ENCODE data around the gene SNX13. TPM values are rescaled to one million over a fixed set of nuclear protein-coding genes. Genes with fewer than 3 reads are reported as not detected.

SNX13 gene
- total and polyA plus RNA-seq, 2 of the 4 experiments (the other 2 are of a cell fraction) = 9.0 to 24.9 TPM

DNA sequence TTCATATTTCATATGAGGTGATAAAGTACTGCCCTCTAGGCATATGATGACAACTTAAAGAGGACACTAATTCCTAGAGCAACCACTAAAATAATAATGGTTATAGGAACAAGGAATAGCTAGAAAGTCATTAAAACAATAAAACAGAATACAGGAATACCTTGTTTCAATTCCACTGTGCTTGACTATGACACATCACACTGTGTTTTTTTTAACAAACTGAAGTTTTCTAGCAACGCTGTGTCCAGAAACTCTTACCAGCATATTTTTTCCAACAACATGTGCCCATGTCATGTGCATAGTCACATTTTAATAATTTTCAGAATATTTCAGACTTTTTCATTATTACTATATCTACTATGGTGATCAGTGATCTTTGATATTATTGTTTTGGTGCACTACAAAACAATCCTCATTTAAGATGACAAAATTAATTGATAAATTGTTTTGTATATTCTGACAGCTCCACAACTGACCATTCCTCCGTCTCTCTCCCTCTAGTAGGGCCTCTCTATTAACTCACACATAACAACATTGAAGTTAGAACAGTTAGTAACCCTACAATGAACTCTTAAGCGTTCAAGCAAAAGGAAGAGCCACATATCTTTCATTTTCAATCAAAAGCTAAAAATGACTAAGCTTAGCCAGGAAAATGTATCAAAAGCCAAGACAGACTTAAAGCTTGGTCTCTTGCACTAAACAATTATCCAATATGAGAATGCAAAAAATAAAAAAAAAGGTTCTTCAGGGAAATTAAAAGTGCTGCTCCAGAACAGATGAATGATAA lies 85.8 kb downstream of the SNX13 start:
- Histone ChIP-seq H3K79me1 (ENCODE audit: low read depth in 1 of 2, low read length in 2 of 2) (no peaks in the 10 kb centered on the region; a peak in 1 of 4 replicates), H3K4ac (ENCODE audit: low read depth, low read length) (no peak overlapping the region), H3K27me3 (ENCODE audit: control insufficient read depth, insufficient read depth, low read length) (no peaks in the 10 kb centered on the region), H4K5ac (ENCODE audit: low read depth, low read length) (no peak overlapping the region), H3K4me1 (ENCODE audit: control insufficient read depth, insufficient read depth, low read length) (peaks cover 2% of the 10 kb centered on the region; the same call in 1 of the 2 replicates), H3K14ac (replicated peaks; ENCODE audit: low read depth, low read length) (no peak overlapping the region), H3K4me3 (ENCODE audit: insufficient read depth, low read depth, low read length) (no peak overlapping the region), H2BK15ac (ENCODE audit: low read depth, low read length) (no peak overlapping the region), H2AFZ (replicated peaks; ENCODE audit: low read length, poor library complexity) (no peak overlapping the region), H3K36me3 (ENCODE audit: control insufficient read depth, insufficient read depth, low read length) (peaks cover 2% of the 10 kb centered on the region; the same call in 1 of the 2 replicates), H3K23ac (ENCODE audit: low read depth, low read length) (no peak overlapping the region), H4K20me1 (ENCODE audit: insufficient read depth, low read length) (no peaks in the 10 kb centered on the region), H2AK5ac (ENCODE audit: low read depth, low read length) (no peak overlapping the region), H2BK20ac (ENCODE audit: low read depth, low read length) (no peak overlapping the region), H4K8ac (ENCODE audit: low read depth in 2 of 2, low read length in 2 of 2) (no peak overlapping the region), H3K9ac (ENCODE audit: low read depth, low read length) (no peak overlapping the region), H2BK120ac (ENCODE audit: low read depth, low read length) (no peak overlapping the region), H2BK5ac (ENCODE audit: low read depth, low read length, poor library complexity, severe bottlenecking) (no peak overlapping the region), H2AK9ac (replicated peaks; ENCODE audit: low read depth, low read length, poor library complexity) (no peak overlapping the region), H3K18ac (ENCODE audit: low read depth, low read length) (no peak overlapping the region), H3K9me3 (ENCODE audit: control insufficient read depth, insufficient read depth, low read length) (peaks cover 3% of the 10 kb centered on the region), H3K27ac (ENCODE audit: insufficient read depth, low read length) (no peak overlapping the region), H4K91ac (ENCODE audit: insufficient read depth, low read depth, low read length) (no peak overlapping the region), H3K9me1 (ENCODE audit: insufficient read depth, low read length) (no peaks in the 10 kb centered on the region), H3K4me2 (ENCODE audit: low read depth, low read length) (no peak overlapping the region), H3K56ac (ENCODE audit: extremely low read depth, insufficient read depth, low read length) (no peak overlapping the region)
- no TSS peak for BruUV-seq (replicated peaks)
- ATAC-seq (ENCODE audit: low read depth) = no peak
- ChIA-PET CTCF (interaction anchor here (0.6 kb wide), 1 partner anchor 34 kb away, joined by 3 read pairs; no protein-coding TSS in a partner anchor), POLR2A (ENCODE audit: unreplicated experiment) (no interaction called here)
- no CpG with 5 or more reads among the region's 3 CpGs for WGBS, 2 experiments (ENCODE audit: extremely low coverage in 2 of 2, insufficient read length in 1 of 2)
- dilution Hi-C loops (cut with HindIII; ENCODE audit: low sequenced_read_pairs, unreplicated experiment) = no loop called here
- intact Hi-C loops (cut with micrococcal nuclease) = no loop called here
- in situ Hi-C loops (cut with MboI; ENCODE audit: low sequenced_read_pairs) = no loop called here
- DNase-seq = no peak
- TF ChIP-seq MAZ (IDR thresholded peaks at IDR 0.05; ENCODE audit: borderline replicate concordance, low read depth, low read length) (no peak), CHD1 (IDR thresholded peaks at IDR 0.05; ENCODE audit: low read depth, low read length) (no peak), CEBPB (IDR thresholded peaks at IDR 0.05; ENCODE audit: low read depth, low read length) (no peak), NFE2L2 (IDR thresholded peaks at IDR 0.05; ENCODE audit: low read depth, low read length) (no peak), RAD21 (IDR thresholded peaks at IDR 0.05; ENCODE audit: low read length) (no peak), FOS (IDR thresholded peaks at IDR 0.05; ENCODE audit: low read depth, low read length) (no peak), MAFK (IDR thresholded peaks at IDR 0.05; ENCODE audit: low read depth, low read length) (no peak), RCOR1 (IDR thresholded peaks at IDR 0.05; ENCODE audit: insufficient replicate concordance, low read length) (no peak), SMC3 (IDR thresholded peaks at IDR 0.05; ENCODE audit: low read depth, low read length) (no peak), RFX5 (IDR thresholded peaks at IDR 0.05; ENCODE audit: low read depth, low read length) (no peak), POLR2A (IDR thresholded peaks at IDR 0.05; ENCODE audit: low read depth, low read length) (no peak), MXI1 (IDR thresholded peaks at IDR 0.05; ENCODE audit: borderline replicate concordance, low read depth, low read length) (no peak)
- TF ChIP-seq, protein P1, sequence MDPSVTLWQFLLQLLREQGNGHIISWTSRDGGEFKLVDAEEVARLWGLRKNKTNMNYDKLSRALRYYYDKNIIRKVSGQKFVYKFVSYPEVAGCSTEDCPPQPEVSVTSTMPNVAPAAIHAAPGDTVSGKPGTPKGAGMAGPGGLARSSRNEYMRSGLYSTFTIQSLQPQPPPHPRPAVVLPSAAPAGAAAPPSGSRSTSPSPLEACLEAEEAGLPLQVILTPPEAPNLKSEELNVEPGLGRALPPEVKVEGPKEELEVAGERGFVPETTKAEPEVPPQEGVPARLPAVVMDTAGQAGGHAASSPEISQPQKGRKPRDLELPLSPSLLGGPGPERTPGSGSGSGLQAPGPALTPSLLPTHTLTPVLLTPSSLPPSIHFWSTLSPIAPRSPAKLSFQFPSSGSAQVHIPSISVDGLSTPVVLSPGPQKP (IDR thresholded peaks at IDR 0.05; ENCODE audit: borderline replicate concordance, low read depth, low read length) = no peak
- TF ChIP-seq, protein P2, sequence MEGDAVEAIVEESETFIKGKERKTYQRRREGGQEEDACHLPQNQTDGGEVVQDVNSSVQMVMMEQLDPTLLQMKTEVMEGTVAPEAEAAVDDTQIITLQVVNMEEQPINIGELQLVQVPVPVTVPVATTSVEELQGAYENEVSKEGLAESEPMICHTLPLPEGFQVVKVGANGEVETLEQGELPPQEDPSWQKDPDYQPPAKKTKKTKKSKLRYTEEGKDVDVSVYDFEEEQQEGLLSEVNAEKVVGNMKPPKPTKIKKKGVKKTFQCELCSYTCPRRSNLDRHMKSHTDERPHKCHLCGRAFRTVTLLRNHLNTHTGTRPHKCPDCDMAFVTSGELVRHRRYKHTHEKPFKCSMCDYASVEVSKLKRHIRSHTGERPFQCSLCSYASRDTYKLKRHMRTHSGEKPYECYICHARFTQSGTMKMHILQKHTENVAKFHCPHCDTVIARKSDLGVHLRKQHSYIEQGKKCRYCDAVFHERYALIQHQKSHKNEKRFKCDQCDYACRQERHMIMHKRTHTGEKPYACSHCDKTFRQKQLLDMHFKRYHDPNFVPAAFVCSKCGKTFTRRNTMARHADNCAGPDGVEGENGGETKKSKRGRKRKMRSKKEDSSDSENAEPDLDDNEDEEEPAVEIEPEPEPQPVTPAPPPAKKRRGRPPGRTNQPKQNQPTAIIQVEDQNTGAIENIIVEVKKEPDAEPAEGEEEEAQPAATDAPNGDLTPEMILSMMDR (conservative IDR thresholded peaks at IDR 0.05; ENCODE audit: low read depth, low read length) = no peak
- TF ChIP-seq, protein P3, sequence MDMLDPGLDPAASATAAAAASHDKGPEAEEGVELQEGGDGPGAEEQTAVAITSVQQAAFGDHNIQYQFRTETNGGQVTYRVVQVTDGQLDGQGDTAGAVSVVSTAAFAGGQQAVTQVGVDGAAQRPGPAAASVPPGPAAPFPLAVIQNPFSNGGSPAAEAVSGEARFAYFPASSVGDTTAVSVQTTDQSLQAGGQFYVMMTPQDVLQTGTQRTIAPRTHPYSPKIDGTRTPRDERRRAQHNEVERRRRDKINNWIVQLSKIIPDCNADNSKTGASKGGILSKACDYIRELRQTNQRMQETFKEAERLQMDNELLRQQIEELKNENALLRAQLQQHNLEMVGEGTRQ (IDR thresholded peaks at IDR 0.05; ENCODE audit: low read depth, low read length) = no peak
